Stimulated activated CD8-positive, alpha-beta memory T cell treated with anti-CD3 and anti-CD28 coated beads, Interleukin-2, amount 100 ng/mL, for 1 hour (primary cell): Measurements from ENCODE around the gene ARID3B.
"Not testable (repeated sequence)": the region's sequence is repeated elsewhere in the genome, so short reads cannot be mapped to it uniquely, and the experiment has no call there.

Experiments
- DNase-seq, 2 donors: peaks; one replicate each; pipeline ENCODE4 v3.0.0-alpha.2; 2020; ENCODE audit warnings: low read depth in 2 of 2

Gene ARID3B, protein sequence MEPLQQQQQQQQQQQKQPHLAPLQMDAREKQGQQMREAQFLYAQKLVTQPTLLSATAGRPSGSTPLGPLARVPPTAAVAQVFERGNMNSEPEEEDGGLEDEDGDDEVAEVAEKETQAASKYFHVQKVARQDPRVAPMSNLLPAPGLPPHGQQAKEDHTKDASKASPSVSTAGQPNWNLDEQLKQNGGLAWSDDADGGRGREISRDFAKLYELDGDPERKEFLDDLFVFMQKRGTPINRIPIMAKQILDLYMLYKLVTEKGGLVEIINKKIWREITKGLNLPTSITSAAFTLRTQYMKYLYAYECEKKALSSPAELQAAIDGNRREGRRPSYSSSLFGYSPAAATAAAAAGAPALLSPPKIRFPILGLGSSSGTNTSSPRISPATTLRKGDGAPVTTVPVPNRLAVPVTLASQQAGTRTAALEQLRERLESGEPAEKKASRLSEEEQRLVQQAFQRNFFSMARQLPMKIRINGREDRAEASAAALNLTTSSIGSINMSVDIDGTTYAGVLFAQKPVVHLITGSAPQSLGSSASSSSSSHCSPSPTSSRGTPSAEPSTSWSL

GRCh38 chr15:74540761-74541493 is at the start of gene ARID3B:
ARID3B (plus strand) TSS chr15:74541220; CDS start chr15:74543937, 2,717 bp downstream.
- DNase-seq: peak; percentile 89 to 95

DNA sequence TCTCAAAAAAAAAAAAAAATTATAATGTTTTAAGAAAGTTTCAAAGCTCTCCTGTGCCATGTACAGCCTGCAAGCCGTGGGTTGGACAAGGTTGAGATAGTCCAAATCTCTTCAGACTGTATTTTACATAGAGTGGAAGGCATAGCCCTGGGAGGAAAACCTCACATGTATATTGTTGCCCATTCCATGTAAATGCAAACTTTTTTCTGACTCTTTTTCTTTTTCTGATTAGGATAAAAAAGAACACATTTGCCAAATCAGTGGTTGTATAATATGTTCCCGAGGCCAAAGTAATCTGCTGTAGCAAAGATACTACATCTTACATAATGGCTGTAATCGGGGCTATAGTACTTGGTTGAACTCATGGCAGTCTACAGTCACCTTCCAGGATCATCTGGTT is 44.4 kb upstream of the ARID3B start:
- DNase-seq: no peak

GRCh38 chr15:74497584-74497983 is 43.4 kb upstream of the ARID3B start:
- no peak for DNase-seq

- DNase-seq: no peak
These were observed 41.7 kb upstream of the ARID3B start for GRCh38 chr15:74499366-74499765.

DNA sequence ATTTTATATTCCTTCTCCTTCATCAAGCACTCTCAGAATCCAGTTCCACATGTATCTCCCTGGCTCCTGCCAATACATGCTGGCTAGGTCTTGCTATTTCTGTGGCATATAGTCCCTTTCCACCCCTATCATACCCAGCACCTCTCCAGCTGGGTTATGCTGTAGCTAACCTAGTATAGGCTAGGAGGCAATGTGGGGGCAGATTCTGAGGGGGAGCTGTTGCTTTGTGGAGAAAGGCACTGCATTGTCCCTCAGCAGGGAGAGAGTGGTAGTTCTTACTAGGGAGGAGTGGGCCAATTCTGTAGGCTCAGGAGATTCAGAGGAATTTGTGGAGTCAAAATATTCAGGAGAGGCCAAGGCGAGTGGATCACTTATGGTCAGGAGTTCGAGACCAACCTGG is 40.6 kb upstream of the ARID3B start:
- DNase-seq: no peak

DNA sequence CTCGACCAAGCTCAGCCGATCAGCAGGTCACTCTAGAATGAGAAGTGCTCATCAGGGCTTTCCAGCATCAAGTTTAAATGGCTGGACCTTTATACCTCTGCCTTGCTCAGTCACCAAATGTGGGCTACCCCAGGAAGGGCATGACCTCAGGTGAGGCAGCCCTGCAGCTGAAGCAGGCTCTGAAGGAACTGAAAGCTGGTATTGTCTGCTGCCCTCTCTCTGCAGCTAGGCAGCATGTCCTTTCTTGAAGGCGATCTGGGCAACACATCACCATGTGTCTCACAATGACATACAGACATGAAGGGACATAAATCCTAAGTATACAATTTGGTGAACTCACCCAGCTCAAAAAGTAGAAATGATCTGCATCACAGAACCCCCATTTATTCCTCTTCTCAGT is 38.7 kb upstream of the ARID3B start:
- no peak for DNase-seq

GRCh38 chr15:74504418-74504817 is 36.6 kb upstream of the ARID3B start:
- DNase-seq: no peak

- no peak for DNase-seq
These were observed 36.2 kb upstream of the ARID3B start for GRCh38 chr15:74504836-74505235.

DNA sequence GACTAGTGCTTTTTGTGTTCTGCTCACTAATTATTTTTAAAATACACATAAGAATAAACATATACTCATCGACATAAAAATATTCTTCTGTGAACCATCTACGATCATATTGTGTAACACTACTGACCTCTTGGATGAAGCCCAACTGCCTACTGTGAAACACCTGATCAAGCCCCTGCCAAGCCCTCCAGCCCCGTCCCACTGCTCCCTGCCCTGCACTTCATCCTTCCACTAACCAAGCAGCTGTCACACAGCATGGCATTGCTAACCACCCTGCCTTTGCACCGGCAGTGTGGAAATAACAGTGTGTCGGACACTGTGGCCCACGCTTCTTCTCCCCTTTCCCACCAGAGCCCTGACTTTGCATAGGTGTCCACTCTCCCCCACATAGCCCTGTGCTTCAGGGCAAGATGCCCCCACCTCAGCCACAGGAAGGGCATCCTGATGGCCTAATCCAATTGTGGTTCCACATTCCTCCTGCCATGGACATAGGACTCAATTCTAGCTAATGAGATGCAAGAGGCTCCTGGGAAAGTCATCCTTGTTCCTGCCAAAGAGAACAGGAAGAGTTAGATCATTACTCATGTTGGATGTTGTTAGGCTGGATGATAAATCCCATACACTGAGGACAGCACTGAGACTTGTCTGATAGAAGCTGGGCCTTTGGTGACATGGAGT is 35.0 kb upstream of the ARID3B start:
- no peak for DNase-seq

- DNase-seq: no peak
These were observed 34.5 kb upstream of the ARID3B start for GRCh38 chr15:74506515-74506840.

DNA sequence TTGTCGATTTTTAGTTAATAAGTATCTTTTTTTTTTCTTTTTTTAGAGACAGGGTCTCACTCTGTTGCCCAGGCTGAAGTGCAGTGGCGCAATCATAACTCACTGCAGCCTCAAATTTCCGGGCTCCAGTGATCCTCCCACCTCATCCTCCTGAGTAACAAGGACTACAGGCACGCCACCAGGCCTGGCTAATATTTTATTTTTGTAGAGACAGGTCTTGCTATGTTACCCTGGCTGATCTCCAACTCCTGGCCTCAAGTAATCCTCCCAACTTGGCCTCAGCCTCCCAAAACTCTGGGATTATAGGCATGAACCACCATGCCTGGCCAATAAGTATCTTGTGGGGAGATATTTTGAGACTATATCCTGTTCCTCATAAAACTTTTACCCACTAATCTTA is 29.4 kb upstream of the ARID3B start:
- DNase-seq: no peak

GRCh38 chr15:74514059-74514458 is 27.0 kb upstream of the ARID3B start:
- not testable (repeated sequence) for DNase-seq

GRCh38 chr15:74517096-74517495 is 23.9 kb upstream of the ARID3B start:
- DNase-seq: no peak

DNA sequence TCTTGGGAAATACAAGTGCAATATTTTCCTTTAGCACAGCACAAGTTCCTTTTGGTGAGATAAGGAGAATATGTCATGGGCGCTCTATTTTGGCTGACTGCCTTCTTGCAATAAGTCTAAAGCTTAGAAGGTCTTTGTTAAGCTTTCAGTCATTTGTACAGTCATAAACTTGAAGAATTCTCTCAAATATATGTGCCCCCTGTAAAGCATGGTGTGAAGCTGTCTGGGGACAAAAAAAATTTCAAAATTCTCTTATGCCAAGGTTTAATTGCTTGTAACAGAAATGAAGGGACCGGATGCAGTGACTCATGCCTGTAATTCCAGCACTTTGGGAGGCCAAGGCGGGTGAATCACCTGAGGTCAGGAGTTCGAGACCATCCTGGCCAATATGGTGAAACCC is 21.7 kb upstream of the ARID3B start:
- DNase-seq: no peak

- no peak for DNase-seq
These were observed 20.6 kb upstream of the ARID3B start for GRCh38 chr15:74520407-74520806.

DNA sequence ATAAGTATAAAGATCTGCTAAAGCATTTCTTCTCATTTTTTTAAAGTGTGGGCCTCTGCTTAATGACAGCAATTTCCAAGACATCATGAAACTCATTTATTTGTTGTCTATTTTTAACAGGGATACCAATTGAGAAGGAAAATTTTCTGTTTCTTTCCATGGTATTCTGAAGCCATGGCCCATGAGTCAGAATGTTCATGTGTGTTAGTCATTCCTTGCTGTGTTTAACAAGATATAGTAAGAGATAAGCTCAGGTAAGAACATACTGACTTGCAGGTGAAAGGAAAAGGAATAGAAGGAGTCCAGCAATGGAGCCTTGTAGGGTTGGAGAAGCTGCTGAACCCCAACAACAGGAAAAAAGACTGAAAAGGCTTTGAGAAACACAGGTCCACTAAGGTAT is 17.0 kb upstream of the ARID3B start:
- no peak for DNase-seq

- DNase-seq: no peak
These were observed 15.7 kb upstream of the ARID3B start for GRCh38 chr15:74525309-74525708.

DNA sequence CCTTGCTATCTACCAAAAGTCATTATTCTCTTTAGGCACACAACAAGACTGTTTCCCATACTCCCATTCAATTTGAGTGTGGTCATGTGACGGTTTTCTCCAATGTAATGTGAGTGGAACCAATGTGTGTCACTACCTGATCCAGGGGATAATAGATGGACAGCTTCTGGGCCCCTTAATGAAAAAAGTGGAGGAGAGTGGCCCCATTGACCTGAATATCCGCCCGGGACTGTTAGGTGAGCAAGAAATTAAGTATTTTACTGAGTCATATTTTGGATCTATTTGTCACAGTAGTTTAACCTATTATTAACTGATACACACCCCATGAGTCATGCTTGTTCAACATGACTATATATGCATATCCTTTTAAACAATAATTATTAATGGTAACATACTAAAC is 15.1 kb upstream of the ARID3B start:
- no peak for DNase-seq

DNA sequence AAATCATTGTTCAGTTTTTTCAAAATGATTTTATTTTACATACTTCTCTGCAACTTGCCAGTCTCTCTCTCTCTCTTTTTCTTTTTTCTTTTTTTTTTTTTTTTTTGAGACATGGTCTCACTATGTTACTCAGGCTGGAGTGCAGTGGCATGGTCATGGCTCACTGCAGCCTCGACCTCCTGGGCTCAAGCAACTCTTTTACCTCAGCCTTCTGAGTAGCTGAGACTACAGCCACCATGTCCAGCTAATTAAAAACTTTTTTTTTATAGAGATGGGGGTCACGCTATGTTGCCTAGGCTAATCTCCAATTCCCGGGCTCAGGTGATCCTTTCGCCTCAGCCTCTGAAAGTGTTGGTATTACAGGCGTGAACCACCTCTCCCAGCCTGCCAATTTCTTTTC is 12.1 kb upstream of the ARID3B start:
- DNase-seq: no peak

- DNase-seq: no peak
These were observed 11.1 kb upstream of the ARID3B start for GRCh38 chr15:74529921-74530320.

DNA sequence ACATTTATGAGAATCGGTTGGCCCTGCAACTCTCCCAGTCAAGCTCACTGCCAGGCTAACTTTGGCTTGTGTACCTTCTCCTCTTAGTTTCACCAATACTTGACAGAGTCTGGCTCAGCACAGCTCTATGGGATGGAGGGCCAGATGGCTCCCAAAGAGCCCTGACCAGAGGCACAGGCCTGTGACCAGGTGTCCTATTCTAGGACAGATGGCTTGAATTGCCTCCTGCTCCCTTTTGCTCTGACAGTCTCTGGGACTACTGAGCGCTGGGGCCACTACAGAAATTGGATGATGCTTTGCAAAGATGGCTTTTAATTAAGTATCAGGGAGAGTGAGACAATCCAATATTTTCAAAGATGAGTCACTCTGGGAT is 10.3 kb upstream of the ARID3B start:
- no peak for DNase-seq

DNA sequence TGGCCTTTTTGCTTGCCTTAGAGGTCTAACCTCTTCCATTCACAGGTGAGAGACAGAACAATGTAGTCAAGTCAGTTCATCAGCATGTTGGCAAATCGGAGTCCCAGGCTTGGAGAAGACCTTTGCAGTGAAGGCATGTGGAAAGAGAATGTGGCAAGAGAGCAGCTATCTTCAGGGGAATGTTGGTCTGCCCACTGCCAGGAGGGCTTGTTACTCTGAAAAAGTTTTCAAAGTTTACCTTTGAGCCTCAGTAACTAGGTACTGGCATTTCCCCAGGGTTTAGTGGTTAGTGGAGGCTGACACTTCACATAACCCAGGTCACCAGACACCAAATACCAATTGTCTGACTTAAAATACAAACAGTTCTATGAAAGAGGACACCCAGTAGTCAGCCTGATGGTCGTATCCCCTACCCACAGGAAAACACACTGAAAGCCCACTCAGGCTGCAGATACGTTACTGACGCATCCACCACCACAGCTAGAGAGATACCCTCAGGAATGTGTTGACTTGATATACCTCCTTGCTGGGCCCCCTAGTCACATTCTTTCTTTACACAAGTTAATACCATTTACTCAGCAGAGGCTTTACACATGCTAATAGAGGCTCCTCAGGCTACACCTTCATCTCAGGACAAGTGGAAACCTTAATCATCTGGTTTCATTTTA is 9.7 kb upstream of the ARID3B start:
- no peak for DNase-seq
